ENCODE data around the gene CTRL.
"Not testable (repeated sequence)": the region's sequence is repeated elsewhere in the genome, so short reads cannot be mapped to it uniquely, and the experiment has no call there.

The CTRL gene

DNA sequence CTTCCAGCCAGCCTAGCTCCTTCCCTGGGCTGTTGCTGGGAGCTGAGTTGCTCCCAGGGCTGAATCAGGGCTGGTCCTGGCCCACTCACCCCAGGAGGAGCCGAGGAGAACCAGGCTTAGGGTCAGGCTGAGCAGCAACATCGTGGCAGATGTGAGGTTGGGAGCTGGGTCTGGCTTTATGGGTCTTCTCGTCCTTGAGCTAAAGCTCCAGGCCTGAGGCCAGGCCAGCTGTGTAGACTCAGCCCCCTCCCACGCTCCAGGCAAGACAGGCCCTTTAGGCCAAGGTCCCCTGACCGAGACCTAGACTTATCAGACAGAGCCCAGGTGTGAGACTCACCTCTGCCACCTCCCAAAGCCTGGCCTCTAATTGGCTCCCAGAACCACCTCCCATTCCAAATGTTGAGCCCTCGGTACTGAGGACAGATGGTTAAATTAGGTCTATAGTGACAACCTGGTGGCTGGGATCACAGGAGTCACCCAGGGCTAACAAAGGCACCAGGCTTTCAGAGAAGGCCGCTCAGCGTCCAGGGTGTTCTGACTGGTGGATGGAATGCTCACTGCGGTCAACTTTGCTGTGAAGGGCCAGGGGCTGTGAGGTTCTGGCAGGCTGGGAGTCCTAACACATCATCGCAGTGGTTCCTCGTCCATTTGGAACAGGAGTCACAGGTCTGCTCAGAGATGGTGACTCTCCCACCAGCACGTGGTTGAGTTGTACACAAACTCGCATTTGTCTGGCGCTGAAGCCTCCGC lies at the start of gene CTRL:
CTRL (minus strand) TSS at position 151 of the 750 bp plus-strand sequence; CDS start at position 141, 10 bp downstream.
- DNase-seq: no peak

DNA sequence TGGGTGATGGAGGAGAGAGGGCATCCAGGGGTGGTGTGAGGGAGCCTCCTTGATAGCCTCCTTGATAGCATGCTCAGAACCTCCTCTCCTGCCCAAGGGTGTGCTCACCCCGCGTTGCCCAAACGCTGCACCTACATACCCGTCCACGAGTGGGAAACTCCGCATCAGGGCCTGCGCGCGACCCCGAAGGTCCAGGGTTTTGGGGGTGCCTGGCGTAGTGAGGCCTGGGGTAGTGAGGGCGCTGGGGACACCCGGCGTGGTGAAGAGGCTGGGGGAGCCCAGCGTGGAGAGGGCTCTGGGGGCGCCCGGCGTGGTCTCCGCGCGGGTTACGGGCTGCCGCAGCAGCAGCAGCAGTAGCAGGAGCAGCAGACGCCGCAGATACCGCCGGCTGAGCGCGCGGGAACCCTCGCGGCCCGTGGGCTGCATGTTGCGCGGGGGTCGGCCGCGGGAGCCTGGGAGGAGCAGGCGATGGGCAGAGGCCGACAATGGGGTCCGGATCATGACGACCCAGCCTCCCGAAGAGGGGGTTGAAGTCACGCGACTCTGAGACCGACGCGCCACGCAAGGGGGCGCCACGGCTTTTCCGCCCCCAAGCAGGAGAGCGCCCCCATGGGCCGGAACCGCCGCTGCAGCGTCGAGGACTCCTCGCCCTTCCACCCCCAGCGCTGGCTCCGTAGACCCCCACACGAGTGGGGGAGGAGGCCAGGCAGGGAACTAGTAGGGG lies 48.5 kb upstream of the CTRL start, which contains the start of gene DPEP3:
DPEP3 (minus strand) TSS at position 545 of the 724 bp plus-strand sequence; CDS start at position 426, 119 bp downstream.
- no peak for DNase-seq

DNA sequence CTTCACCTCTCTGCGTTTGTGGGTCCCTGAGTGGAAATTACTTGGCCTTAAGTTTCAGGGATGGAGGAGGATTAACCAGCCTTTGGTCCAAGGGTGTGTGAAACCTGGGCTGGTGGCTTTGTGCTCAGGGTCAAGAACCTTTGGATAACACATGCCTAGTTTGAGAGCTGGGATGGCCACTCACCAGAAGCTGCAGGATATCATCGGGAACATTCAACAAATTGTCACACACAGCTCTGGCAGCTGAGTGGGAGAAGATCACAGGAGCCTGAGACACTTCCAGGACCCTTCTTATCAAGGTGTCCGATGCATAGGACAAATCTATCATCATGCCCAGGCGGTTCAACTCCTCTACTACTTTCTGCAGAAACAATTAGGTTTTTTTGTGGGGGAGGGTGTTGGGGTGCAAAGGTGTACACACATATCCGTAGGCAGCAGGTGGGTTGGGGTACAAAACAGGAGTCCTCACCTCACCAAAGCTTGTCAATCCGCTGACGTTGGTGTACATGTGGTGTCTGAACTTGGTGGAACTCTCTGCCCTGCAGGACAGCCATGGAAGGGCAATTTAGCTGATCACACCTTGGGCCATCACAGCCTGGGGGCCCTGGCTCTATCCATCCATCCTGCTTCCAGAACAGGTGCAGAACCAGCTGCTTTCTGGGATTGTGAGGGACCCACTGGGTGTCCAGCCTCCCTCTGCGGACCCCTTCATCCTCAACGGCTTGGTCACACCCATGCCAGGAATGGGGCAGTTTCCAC lies 46.0 kb upstream of the CTRL start:
- DNase-seq: no peak

DNA sequence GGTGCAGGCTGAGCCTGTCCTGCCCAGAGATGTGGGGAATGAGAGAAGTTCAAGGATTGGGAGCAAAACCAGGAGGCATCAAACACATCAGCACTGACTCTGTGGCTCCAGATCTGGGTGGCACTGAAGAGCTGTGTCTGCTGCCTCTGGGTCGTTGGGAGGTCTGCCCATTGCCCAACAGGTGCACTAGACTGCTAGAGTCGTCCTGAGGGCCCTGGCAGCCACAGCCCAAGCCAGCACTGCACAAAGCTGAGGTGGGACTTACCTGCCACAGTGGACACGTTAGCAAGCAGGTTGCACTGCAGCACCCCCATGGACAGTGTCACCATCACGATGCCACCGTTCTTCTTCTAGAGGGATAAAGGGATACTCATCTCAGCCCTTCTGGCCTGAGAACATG lies 45.3 kb upstream of the CTRL start:
- DNase-seq: no peak

DNA sequence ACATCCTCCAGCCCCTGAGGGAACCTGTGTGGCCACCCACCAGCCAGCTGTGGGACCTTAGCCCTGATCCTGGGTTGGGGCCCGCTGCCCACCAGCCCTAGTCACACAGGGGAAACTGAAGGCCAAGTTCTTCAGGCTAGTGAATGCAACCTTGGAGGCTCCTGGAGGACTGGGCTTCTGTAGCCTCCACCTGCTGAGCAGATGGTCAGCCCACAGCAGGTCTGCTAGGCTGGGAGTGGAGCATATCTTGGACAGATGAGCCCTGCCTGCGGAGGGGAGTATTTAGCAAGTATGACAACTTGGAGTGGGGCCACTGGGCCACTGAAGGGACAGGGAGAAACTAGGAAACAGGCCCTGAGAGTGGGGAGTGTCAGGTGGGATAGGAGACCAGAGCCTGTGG lies 44.5 kb upstream of the CTRL start:
- DNase-seq: no peak

DNA sequence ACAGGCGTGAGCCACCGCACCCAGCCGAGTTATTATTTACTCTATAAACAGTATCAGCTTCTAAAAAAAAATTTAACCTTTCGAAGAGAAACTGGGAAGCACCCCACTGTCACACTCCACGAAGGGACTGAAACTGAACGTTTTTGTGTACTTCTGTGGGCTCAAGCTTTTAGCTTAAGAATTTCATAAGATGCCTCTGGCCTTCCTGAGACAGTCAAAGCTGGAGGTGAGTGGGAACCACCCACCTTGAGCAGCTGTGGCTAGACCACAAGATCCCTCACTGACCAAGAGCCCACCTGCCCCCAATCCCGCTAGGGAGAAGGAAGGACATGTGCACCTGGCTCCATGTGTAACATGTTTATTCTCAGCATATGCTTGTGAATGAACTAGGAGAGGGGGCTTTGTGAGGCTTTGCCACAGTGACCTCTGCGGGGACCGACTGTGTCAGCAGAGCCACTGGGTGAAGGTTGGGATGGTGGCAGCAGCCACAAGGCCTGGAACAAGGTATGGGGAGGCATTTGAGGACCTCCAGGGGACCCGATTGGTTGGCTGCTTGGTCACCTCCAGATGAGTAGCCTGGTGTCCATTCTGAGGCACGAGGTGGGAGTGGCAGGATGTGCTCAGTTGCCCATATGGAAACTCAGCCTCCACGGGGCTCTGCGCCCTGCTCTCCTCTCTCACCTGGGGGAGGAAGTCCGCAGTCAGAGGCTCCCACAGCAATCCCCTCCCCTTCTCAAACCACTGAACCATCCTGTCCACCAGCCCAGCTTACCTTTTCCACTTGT lies 43.9 kb upstream of the CTRL start:
- no peak for DNase-seq

DNA sequence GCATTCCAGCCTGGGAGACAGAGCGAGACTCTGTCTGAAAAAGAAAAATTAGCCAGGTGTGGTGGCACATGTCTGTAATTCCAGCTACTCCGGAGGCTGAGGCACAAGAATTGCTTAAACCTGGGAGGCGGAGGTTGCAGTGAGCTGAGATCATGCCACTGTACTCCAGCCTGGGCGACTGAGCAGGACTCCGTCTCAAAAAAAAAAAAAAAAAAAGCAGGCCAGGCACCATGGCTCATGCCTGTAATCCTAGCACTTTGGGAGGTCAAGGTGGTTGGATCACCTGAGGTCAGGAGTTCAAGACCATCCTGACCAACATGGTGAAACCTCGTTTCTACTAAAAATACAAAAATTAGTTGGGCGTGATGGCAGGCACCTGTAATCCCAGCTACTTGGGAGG lies 40.6 kb upstream of the CTRL start:
- not testable (repeated sequence) for DNase-seq

DNA sequence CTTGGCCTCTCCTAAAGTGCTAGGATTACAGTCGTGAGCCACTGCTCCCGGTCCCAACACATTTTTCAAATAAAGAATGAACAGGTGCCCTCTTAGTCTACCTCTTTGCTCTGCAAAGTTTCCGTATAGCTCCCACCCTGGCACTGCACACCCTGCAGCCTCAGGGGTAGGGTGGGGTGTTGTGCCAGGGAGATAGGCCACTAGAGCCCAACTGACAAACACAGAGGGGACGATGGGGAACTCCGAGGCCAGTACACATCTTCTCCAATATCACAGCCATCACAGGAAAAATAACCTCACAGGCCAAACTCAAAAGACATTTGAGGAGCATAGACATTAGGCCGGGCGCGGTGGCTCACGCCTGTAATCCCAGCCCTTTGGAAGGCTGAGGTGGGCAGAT lies 39.4 kb upstream of the CTRL start:
- no peak for DNase-seq

DNA sequence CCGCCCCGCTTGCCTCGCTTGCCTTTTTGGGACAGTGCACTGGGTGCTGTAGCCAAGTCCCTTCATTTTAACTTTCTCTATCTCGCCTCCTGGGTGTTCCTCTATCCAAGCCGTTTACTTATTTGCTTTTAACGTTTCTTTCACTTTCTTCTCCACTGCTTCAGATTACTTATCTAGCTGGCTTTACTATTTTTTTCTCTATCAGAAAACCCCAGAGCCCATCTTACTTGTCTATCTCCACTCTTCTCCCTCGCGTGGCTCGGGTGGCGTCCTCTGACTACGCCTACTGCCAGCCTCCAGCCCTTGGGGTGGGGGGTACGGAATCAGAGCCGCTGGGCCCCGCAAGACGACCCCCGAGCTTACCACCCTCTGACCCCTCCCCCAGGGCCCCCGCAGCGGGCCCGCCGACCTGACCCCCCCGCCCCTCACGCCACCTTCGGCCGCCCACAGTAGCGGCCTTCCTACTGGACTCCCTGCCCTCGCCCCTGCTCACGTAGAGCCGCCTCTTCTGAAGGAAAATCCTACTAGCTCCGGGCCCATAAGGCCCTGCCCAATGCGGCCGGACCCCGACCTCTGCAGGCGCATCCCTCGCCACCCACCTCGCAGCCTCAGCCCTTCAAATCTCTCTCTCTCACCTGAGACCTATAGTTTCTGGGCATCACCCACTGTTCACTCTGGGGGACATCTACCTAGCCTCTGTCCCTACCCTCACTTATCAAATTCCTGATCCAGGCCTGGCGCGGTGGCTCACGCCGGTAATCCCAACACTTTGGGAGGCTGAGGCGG lies 37.8 kb upstream of the CTRL start:
- no peak for DNase-seq

DNA sequence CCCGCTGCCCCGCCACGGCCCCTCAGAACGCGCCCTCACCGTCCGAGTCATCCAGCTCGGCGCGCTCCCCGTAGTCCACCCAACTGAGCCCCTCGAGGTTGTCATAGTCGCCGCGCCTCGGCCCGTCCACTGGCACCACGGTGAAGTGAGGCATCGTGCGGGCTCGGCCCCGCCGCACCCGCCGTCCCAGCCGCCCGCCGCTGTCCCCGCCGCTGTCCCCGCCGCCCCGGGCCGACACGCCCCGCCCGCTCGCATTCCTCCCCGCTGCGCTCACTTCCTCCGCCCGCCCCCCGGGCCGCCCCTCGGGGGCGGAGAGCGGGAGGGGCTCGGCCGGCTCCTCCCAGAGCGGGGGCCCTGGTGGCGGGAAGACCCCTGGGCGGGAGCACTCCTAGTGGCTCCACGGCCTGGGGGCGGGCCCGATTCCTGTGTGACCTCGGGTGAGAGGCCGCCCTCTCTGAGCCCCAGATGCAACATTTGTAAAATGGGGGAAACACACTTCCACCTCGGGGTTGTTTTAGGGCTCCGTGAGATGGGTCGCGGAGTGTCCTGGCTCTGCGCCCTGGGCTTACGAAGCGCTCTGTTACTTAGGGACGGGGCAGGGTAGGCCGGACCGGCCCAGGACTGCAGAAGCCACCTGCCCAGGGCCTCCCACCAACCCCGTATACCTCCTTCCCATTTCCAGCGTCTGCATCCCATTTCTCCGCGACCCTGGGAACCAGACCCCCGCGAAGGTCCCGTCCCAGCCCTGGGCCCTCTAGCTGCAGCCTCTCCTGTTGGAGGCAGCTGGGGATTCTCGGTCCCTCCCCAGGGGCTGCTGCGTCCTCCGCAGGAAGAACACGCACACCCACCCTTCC lies 37.0 kb upstream of the CTRL start, which contains the start of gene SLC12A4:
SLC12A4 (minus strand) TSS at position 238 of the 854 bp plus-strand sequence; CDS start at position 154, 84 bp downstream.
- DNase-seq: no peak

DNA sequence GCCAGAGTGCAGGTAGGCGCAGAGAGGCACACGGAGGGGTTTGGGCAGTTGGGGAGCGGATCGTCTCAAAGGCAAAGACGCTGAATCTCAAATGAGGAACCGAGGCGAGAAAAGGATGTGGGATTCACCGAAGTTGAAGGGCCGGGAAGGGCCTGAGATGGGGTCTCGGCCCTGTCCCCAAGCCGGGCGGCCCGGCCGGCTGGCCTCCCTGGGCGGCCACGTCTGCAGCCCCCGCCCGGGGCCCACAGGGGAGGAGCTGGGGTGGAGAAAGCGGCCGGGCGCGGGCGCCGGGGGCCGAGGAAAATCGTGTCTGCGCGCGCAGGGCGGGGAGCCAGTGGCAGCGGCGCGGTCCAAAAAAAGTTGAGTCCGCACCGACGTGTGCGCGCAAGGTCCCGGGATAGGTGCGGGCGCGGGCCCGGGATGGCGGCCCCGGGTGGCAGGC lies 36.3 kb upstream of the CTRL start:
- DNase-seq: no peak

DNA sequence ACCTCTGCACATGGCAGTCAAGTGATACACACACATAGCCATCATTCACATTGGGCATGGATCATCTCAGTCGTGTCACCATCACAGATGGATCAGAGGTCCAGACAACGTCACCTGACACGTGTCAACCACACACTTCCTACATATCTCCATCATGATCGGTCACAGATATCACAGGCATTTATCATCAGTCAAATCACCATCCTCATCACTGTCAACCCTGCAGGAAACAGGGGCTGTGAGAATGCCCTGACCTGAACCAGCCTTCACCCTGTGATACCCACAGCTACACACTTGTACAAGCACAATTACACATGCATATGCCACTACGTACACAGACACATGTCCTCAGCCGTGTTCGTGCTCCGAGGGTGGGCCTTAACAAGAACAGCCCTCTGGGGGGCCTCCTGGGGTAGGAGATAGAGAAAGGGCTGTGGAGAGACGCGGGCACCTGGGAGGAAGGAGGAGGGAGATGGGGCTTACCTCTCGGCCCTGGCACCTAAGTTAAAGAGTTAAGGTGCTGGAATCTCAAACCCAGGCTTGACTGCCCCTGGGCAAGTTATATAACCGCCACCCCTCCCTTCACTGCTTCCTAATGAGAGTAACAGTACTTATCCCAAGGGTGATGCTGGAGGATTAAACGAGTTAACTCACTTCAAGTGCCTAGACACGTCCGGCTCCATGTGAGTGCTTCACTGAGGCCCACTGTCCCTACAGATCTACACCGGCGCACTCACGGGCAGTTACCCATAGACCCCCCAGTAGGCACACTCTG lies 35.7 kb upstream of the CTRL start:
- no peak for DNase-seq

DNA sequence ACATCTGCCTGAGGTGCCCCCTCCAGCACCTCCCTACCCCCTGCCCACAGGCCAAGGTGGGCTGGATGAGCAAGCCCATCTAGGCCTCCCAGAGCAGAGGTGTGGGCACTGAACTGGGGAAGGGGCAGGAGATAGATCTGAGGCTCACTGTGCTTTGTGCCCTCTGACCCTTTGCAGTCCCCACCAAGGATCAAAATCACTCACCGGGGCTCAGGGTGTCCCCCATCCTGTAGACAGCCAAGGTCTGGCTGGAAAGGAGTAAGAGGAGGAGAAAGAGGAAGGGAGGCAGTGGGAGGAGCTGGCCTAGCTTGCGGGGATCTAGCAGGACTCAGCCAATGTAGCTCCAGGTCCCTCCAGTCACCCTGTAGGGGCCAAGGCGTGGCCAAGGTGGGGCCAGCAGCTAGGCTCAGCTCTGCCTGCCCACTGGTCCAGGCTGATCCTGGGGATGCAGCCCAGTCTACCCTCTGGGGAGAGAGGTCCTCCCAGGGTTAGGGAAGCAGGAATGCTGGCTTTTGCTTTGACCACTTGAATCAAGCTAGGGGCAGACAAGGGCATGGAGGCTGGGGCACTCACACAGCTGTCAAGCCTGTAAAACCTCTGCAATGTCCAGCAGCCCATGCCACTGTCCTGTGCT lies 35.0 kb upstream of the CTRL start:
- no peak for DNase-seq

DNA sequence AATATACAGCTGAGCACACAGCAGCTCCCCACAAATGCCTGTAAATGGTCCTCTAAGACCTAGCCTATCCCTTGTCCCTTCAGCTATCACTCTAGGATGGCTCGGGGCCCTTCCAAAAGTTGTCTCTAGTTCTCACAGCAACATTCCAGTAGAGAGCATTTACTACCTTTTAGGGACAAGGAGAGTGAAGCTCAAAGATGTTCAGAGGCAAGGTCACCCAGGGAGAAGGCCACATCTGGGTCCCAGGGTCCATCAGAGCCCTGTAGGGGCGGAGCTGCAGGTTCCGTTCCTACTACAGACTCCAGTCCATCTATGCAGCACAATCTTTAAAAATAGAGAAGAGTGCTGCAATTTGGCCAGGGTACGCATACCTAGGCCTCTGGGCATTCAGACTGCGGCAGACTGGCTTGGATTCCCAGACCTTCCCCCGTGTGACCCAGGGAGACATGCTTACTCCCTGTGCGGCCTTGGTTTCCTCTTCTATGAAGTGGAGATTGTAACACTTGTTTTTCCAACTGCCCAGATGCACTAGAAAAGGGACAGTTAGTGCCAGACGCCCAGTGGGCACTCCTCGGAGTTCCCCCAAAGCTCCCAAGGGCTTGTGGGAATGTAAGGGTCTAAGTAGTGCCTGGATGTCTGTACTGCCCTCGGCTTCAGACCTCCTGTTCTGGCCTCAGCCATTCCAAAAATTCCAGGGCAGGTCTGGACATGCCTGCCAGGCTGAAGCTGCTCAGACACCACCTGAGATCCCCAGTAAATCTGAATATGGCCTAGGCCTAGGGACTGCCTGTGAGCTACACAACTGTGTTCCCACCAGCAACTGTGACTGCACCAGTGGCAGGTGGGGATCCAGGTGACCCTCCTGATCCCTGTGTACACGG lies 34.2 kb upstream of the CTRL start:
- no peak for DNase-seq

DNA sequence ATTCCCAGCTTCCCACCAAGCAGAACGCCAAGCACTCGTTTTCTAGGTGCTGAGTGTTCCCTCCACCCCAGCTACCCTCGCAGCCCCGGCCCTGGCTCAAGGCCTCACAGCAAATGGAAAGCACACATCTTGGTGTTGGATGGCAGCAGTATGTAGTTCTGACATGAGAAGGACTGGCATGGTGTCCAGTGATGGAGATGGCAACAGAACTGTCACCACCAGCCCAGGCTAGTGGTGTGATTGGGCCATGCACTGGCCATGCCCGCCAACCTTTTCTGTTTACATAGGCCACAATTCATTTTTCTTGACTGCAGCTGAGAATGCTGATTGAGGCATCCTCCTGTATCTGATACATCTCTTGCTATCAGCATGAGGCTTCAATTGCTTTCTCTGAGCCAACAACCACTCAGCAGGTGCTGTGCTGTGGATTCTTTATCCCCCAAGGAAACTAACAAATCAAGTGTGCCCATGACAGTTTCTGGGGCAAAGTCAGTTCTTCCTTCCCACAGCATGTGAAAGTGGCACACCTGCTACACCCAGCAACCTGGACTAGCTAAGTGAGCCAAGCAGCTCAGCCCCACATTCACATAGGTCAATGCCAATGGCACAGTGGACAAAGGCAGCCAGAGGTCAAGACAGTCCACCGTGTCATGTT lies 32.9 kb upstream of the CTRL start:
- DNase-seq: no peak

DNA sequence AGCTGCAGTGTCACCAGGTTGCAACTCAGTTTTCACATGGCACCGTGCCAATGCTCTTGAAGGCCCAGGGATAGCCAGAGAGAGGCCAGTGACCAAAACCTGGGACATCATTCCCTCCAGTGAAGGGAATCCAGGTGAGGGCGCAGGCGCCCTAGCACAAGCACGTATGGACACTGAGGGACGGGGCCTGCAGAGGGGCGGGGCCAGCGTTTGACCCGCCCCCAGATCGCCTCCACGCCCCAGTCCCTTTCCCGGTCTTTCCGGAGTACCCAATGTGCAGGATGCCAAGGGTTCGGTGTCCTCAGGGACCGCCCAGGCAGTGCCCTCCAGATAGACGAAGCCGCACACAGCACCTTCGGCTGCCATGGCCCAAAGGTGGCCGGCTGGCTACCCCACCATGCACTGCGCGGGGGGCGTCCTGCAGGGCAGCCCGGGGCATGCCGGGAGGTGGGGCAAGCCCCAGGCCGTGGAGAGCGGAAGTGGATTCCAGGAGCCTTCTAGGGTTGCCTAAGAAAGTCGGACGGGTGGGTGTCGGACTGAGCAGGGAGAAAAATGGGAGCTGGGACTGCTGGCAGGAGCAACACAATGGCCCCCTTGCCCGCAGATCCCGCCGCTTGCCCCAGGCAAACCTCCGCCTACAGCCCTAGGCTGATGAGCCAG lies 32.1 kb upstream of the CTRL start:
- DNase-seq: no peak

DNA sequence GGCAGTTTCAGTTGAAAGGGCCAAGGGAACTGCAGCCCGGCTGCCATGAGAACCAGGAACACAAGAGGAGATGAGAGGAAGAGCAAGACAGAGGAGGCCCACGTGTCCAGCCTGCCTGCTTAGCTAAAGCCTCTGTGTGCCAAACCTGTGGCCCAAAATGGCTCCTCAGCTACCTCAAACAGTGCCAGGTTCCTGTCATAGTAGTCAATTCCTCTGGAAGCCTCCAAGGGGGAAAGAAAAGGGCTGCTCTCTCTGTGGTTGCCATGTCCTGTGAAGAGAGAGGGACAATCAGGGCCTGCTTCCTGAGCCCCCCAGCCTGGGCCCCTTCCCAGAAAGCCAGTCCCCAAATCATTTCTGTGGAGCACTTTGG lies 31.6 kb upstream of the CTRL start:
- DNase-seq: no peak
